ENCODE measurements around the gene CREB3L2.

- TF ChIP-seq BCL3 (CRISPR knock-in tag; IDR thresholded peaks at IDR 0.05) = no peak
- no peak for TF ChIP-seq ZNF883 (CRISPR knock-in tag; IDR thresholded peaks at IDR 0.05; ENCODE audit: not compliant biosample characterization)
- no peak for TF ChIP-seq TEAD2 (CRISPR knock-in tag; IDR thresholded peaks at IDR 0.05)
- no peak for TF ChIP-seq CTCF (CRISPR knock-in tag; IDR thresholded peaks at IDR 0.05)
- TF ChIP-seq TFE3 (CRISPR knock-in tag; IDR thresholded peaks at IDR 0.05) = no peak
- TF ChIP-seq MTF1 (CRISPR knock-in tag; IDR thresholded peaks at IDR 0.05) = no peak
- TF ChIP-seq POLR2A (IDR thresholded peaks at IDR 0.05; ENCODE audit: insufficient read depth in 1 of 2, low read depth in 2 of 2, low read length in 2 of 2) = no peak
- no peak for TF ChIP-seq ZNF281 (CRISPR knock-in tag; IDR thresholded peaks at IDR 0.05; ENCODE audit: borderline replicate concordance)
Observed at GRCh38 chr7:137839903-137840779, 161.7 kb downstream of the CREB3L2 start.
